NT2/D1 (cell line): ENCODE data around the gene STRAP.

Experiments used
- YY1 ChIP-seq: IDR thresholded peaks from 2 replicates; pipeline ENCODE4 v1.6.1; 2011; ENCODE audit not compliant: insufficient read length, insufficient read depth
- ZNF274 ChIP-seq: IDR thresholded peaks from 2 replicates; pipeline ENCODE4 v1.6.1; 2011; ENCODE audit warnings: mild to moderate bottlenecking, low read depth, low read length

- TF ChIP-seq YY1 (no peak), ZNF274 (no peak)
Observed at GRCh38 chr12:15904378-15904920, 22.3 kb downstream of the STRAP start.
